ENCODE results near the gene INCENP.

The INCENP gene

DNA sequence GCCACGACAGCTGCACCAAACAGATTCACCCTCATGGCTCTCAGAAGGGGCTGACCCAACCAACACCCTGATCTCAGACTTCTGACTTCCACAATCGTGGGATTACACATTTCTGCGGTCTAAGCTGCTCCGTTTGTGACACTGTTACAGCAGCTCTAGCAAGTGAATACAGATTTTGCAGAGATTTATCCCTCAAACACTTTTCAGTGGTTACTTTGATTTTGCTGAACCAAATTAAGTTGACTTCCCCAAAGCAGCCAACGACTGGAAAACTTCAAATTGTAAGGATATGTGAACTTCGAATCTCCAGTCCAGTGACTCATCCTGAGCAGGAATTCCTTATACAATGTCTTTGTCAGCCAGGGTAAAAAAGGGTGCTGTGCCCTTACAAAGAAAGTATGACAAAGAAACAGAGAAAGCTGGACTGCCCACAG lies 14.8 kb upstream of the INCENP start:
- no peak overlapping the region for H3K4me3 ChIP-seq (ENCODE audit: low read depth, low read length)
- no peak for DNase-seq (ENCODE audit: low read depth)
- TF ChIP-seq, protein P1, sequence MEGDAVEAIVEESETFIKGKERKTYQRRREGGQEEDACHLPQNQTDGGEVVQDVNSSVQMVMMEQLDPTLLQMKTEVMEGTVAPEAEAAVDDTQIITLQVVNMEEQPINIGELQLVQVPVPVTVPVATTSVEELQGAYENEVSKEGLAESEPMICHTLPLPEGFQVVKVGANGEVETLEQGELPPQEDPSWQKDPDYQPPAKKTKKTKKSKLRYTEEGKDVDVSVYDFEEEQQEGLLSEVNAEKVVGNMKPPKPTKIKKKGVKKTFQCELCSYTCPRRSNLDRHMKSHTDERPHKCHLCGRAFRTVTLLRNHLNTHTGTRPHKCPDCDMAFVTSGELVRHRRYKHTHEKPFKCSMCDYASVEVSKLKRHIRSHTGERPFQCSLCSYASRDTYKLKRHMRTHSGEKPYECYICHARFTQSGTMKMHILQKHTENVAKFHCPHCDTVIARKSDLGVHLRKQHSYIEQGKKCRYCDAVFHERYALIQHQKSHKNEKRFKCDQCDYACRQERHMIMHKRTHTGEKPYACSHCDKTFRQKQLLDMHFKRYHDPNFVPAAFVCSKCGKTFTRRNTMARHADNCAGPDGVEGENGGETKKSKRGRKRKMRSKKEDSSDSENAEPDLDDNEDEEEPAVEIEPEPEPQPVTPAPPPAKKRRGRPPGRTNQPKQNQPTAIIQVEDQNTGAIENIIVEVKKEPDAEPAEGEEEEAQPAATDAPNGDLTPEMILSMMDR (IDR thresholded peaks at IDR 0.05; ENCODE audit: low read depth, low read length, missing control alignments) = no peak

DNA sequence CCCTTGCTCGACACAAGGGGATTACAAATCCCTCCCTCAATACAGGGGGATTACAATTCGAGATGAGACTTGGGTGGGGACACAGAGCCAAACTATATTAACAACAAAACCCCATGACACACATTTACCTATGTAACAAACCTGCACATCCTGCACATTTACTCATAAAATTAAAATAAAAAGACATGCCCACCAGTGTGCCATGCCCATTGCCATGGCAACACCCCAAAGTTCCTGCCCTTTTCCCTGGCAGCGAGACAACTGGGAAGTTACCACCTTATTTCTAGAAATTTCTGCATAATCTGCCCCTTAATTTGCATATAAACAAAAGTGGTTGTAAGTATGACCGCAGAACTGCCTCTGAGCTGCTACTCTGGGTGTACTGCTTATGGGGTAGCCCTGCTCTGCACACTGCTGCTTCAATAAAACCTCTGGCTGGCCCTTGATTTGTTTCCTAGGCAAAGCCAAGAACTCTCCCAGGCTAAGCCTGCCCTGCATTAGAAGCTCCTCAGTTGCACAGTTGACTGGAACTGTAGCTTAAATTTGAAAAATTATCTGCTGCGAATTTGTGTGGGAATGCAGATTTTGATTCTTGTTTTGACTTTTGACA lies 8.6 kb upstream of the INCENP start:
- H3K4me3 ChIP-seq (ENCODE audit: low read depth, low read length) = no peak overlapping the region
- no peak for DNase-seq (ENCODE audit: low read depth)
- TF ChIP-seq, protein P1 (IDR thresholded peaks at IDR 0.05; ENCODE audit: low read depth, low read length, missing control alignments) = no peak

- no peak overlapping the region for H3K4me3 ChIP-seq (ENCODE audit: low read depth, low read length)
- TF ChIP-seq, protein P1 (IDR thresholded peaks at IDR 0.05; ENCODE audit: low read depth, low read length, missing control alignments) = no peak
- DNase-seq (ENCODE audit: low read depth) = no peak
These were observed 7.4 kb upstream of the INCENP start for GRCh38 chr11:62116451-62116850.

DNA sequence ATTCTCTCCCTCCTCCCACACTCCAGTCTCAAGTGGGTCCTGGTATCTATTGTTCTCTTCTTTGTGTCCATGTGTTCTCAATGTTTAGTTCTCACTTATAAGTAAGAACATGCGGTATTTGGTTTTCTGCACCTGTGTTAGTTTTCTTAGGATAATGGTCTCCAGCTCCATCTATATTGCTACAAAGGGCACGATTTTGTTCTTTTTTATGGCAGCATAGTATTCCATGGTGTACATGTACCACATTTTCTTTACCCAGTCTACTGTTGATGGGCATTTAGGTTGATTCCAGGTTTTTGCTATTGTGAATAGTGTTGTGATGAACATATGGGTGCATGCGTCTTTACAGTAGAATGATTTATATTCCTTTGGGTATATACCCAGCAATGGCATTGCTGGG lies 4.2 kb upstream of the INCENP start:
- DNase-seq (ENCODE audit: low read depth) = no peak
- no peak overlapping the region for H3K4me3 ChIP-seq (ENCODE audit: low read depth, low read length)
- TF ChIP-seq, protein P1 (IDR thresholded peaks at IDR 0.05; ENCODE audit: low read depth, low read length, missing control alignments) = no peak

GRCh38 chr11:62120001-62120400 lies 3.8 kb upstream of the INCENP start:
- DNase-seq (ENCODE audit: low read depth) = no peak
- TF ChIP-seq, protein P1 (IDR thresholded peaks at IDR 0.05; ENCODE audit: low read depth, low read length, missing control alignments) = no peak
- H3K4me3 ChIP-seq (ENCODE audit: low read depth, low read length) = no peak overlapping the region

GRCh38 chr11:62120431-62120830 lies 3.4 kb upstream of the INCENP start:
- TF ChIP-seq, protein P1 (IDR thresholded peaks at IDR 0.05; ENCODE audit: low read depth, low read length, missing control alignments) = no peak
- no peak overlapping the region for H3K4me3 ChIP-seq (ENCODE audit: low read depth, low read length)
- DNase-seq (ENCODE audit: low read depth) = no peak

DNA sequence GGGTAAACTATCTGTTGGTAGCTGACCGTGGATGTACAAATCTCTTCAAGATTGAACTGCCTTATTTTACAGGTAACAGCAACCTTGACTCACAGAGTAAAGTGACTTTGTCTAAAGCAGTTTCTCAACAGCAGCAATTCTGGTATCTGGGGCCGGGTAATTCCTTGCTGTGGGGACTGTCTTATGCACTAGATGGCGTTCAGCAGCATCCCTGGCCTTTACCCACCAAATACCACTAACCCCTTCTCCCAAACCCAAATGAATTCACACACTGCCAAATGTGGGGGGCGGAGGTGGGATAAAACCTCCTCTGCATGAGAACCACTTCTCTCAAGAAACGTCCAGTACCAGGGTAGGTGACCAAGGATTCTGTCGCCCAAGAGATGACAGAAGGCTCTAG lies 1.7 kb upstream of the INCENP start:
- DNase-seq (ENCODE audit: low read depth) = no peak
- TF ChIP-seq, protein P1 (IDR thresholded peaks at IDR 0.05; ENCODE audit: low read depth, low read length, missing control alignments) = no peak
- H3K4me3 ChIP-seq (ENCODE audit: low read depth, low read length) = no peak overlapping the region
